ENCODE results near the gene OR2W1.

The OR2W1 gene

GRCh38 chr6:29008089-29008488 lies 36.9 kb downstream of the OR2W1 start:
- no peak for DNase-seq (ENCODE audit: low read depth)
- TF ChIP-seq, protein P1, sequence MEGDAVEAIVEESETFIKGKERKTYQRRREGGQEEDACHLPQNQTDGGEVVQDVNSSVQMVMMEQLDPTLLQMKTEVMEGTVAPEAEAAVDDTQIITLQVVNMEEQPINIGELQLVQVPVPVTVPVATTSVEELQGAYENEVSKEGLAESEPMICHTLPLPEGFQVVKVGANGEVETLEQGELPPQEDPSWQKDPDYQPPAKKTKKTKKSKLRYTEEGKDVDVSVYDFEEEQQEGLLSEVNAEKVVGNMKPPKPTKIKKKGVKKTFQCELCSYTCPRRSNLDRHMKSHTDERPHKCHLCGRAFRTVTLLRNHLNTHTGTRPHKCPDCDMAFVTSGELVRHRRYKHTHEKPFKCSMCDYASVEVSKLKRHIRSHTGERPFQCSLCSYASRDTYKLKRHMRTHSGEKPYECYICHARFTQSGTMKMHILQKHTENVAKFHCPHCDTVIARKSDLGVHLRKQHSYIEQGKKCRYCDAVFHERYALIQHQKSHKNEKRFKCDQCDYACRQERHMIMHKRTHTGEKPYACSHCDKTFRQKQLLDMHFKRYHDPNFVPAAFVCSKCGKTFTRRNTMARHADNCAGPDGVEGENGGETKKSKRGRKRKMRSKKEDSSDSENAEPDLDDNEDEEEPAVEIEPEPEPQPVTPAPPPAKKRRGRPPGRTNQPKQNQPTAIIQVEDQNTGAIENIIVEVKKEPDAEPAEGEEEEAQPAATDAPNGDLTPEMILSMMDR (IDR thresholded peaks at IDR 0.05; ENCODE audit: control insufficient read depth, insufficient read depth, low read depth, low read length, missing control alignments), result no peak
- H3K4me3 ChIP-seq (ENCODE audit: control insufficient read depth, low read depth, low read length), result no peak overlapping the region

DNA sequence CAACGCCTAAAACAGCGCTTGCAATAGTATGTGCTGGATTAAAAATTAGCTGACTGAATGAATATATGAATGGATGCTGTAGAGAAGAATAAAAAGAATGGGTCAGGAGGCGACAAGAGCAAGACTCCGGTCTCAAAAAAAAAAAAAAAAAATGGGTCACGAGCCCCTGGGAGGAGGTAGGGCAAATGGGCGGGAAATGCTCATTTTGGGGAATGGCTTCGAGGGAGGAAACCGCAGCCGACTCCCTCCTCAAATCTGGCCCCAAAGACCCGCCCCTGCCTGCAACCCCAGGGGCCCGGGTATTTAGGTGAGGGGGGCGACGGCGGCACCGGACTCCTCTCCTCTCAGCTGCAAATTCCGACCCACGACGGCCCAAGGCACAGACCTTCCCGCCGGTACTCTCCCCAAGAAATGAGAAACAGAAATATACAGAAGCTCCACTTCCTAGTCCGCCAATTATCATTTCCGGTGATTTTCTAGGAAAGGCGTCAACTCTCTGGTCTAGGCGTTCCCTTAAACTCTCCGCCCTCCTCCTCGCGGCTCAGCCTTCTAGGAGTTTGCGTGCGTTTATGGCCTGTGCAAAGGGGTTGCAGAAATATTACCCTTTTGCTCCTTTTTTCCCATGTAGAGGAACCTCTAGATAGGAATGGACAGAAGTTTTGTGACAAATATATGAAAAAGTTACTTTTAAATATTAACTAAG lies 39.6 kb downstream of the OR2W1 start, which contains the start of gene ZNF311:
Gene ZNF311, minus strand, starts transcription at position 133 of the 703 bp plus-strand sequence. CDS start 1,361 bp downstream, outside the sequence.
- no peak for DNase-seq (ENCODE audit: low read depth)
- TF ChIP-seq, protein P1 (IDR thresholded peaks at IDR 0.05; ENCODE audit: control insufficient read depth, insufficient read depth, low read depth, low read length, missing control alignments), result no peak

GRCh38 chr6:28996844-28997510 lies 48.0 kb downstream of the OR2W1 start:
- DNase-seq (ENCODE audit: low read depth), result no peak
- TF ChIP-seq, protein P1 (IDR thresholded peaks at IDR 0.05; ENCODE audit: control insufficient read depth, insufficient read depth, low read depth, low read length, missing control alignments), result no peak
- H3K4me3 ChIP-seq (ENCODE audit: control insufficient read depth, low read depth, low read length), result no peak overlapping the region

More for the DNA sequence above, 39.6 kb downstream of the OR2W1 start, which contains the start of gene ZNF311:
- H3K4me3 ChIP-seq (ENCODE audit: control insufficient read depth, low read depth, low read length), result peak within 1 kb of the TSS; percentile 73

GRCh38 chr6:28995093-28995650 lies 49.8 kb downstream of the OR2W1 start:
- DNase-seq (ENCODE audit: low read depth), result no peak
- H3K4me3 ChIP-seq (ENCODE audit: control insufficient read depth, low read depth, low read length), result no peak overlapping the region
- TF ChIP-seq, protein P1 (IDR thresholded peaks at IDR 0.05; ENCODE audit: control insufficient read depth, insufficient read depth, low read depth, low read length, missing control alignments), result no peak

Data from AG09309 (cell line).